K562 (cell line): ENCODE results near the gene SHLD1. TPM values are rescaled to one million over a fixed set of nuclear protein-coding genes. Genes with fewer than 3 reads are reported as not detected.

Experiments used
- ADNP ChIP-seq: fragments of 200-800 bp; sonication (Bioruptor generic); IDR thresholded peaks from 2 replicates; pipeline ENCODE4 v1.6.1; 2016; ENCODE audit warnings: missing genetic modification characterization, missing compliant biosample characterization
- CTCF ChIP-seq, 3 experiments: IDR thresholded peaks in 2 of 3; conservative IDR thresholded peaks in 1 of 3; 2 replicates each; pipeline ENCODE4 v1.5.1; 2011 to 2012; ENCODE audit warnings: low read length in 3 of 3, mild to moderate bottlenecking in 3 of 3, control low read depth in 2 of 3, improper control_type of control experiment in 1 of 3, inconsistent platforms in 1 of 3, low read depth in 1 of 3, mixed read lengths in 1 of 3, moderate library complexity in 1 of 3; ENCODE audit not compliant: insufficient read depth in 2 of 3
- DEAF1 ChIP-seq: fragments of 450-650 bp; formaldehyde crosslinking; IDR thresholded peaks from 2 replicates; pipeline ENCODE4 v1.4.0; 2020; ENCODE audit warnings: mild to moderate bottlenecking, moderate library complexity
- EGR1 ChIP-seq: fragments of 450-650 bp; conservative IDR thresholded peaks from 2 replicates; pipeline ENCODE4 v1.6.1; 2017; ENCODE audit warnings: mild to moderate bottlenecking
- ERF ChIP-seq: fragments of 450-650 bp; formaldehyde crosslinking; IDR thresholded peaks from 2 replicates; pipeline ENCODE4 v1.4.0; 2020; ENCODE audit warnings: mild to moderate bottlenecking, mixed read lengths
- IFI16 ChIP-seq: fragments of 250-450 bp; sonication (Bioruptor Pico); IDR thresholded peaks from 2 replicates; pipeline ENCODE4 v2.1.2; 2022; ENCODE audit warnings: mild to moderate bottlenecking, inconsistent platforms
- IRF9 ChIP-seq: fragments of 450-650 bp; IDR thresholded peaks from 2 replicates; pipeline ENCODE4 v1.6.1; 2016; ENCODE audit warnings: missing biosample characterization, missing genetic modification characterization
- MXI1 ChIP-seq: IDR thresholded peaks from 2 replicates; pipeline ENCODE4 v1.6.1; 2011; ENCODE audit warnings: low read depth, mild to moderate bottlenecking, improper control_type of control experiment, low read length
- NCOA2 ChIP-seq, 2 experiments: fragments of 450-650 bp; IDR thresholded peaks; 2 replicates each; pipeline ENCODE4 v1.6.1; 2018; ENCODE audit warnings: mild to moderate bottlenecking in 2 of 2, moderate library complexity in 1 of 2; ENCODE audit not compliant: partially characterized antibody in 2 of 2
- NFIC ChIP-seq: fragments of 450-650 bp; IDR thresholded peaks from 2 replicates; pipeline ENCODE4 v1.6.1; 2017; ENCODE audit warnings: mild to moderate bottlenecking, inconsistent platforms
- NFYB ChIP-seq: IDR thresholded peaks from 2 replicates; pipeline ENCODE4 v1.6.1; 2011; ENCODE audit warnings: mild to moderate bottlenecking, moderate library complexity; ENCODE audit not compliant: insufficient read length; ENCODE audit errors: extremely low read depth
- PCBP2 ChIP-seq: fragments of 200-400 bp; formaldehyde crosslinking; IDR thresholded peaks from 2 replicates; pipeline ENCODE4 v1.6.1; 2018; ENCODE audit warnings: low read length, low read depth, mild to moderate bottlenecking, moderate library complexity; ENCODE audit not compliant: poor library complexity, severe bottlenecking
- POLR3G ChIP-seq: IDR thresholded peaks from 2 replicates; pipeline ENCODE4 v1.6.1; 2011; ENCODE audit not compliant: insufficient read length, insufficient replicate concordance; ENCODE audit errors: extremely low read depth
- PTTG1 ChIP-seq: fragments of 450-650 bp; IDR thresholded peaks from 2 replicates; pipeline ENCODE4 v1.6.1; 2016; ENCODE audit warnings: low read depth, mild to moderate bottlenecking, missing genetic modification characterization, missing compliant biosample characterization
- RCOR1 ChIP-seq, 2 experiments: IDR thresholded peaks; 2 replicates each; pipeline ENCODE4 v1.6.1; 2012; ENCODE audit warnings: low read depth in 2 of 2, low read length in 2 of 2, borderline replicate concordance in 1 of 2, improper control_type of control experiment in 1 of 2
- ZC3H8 ChIP-seq: fragments of 450-650 bp; IDR thresholded peaks from 2 replicates; pipeline ENCODE4 v1.6.1; 2017
- ZNF124 ChIP-seq: sonication (generic); formaldehyde crosslinking; IDR thresholded peaks from 2 replicates; pipeline ENCODE4 v1.8.1; 2022; ENCODE audit warnings: missing genetic modification reagents
- ZNF280B ChIP-seq: fragments of 250-450 bp; sonication (Bioruptor Pico); IDR thresholded peaks from 2 replicates; pipeline ENCODE4 v1.5.1; 2021; ENCODE audit warnings: mild to moderate bottlenecking
- ZNF57 ChIP-seq: fragments of 450-650 bp; formaldehyde crosslinking; IDR thresholded peaks from 2 replicates; pipeline ENCODE4 v1.4.0; 2020; ENCODE audit warnings: mild to moderate bottlenecking, moderate library complexity
- ZNF76 ChIP-seq: fragments of 250-450 bp; sonication (Bioruptor Pico); IDR thresholded peaks from 2 replicates; pipeline ENCODE4 v1.4.0; 2020; ENCODE audit warnings: mild to moderate bottlenecking, moderate library complexity, borderline replicate concordance
- ZSCAN32 ChIP-seq: fragments of 450-650 bp; formaldehyde crosslinking; IDR thresholded peaks from 2 replicates; pipeline ENCODE4 v1.4.0; 2020; ENCODE audit warnings: mild to moderate bottlenecking, moderate library complexity
- polyA plus RNA-seq, 8 experiments: library from polyadenylated mRNA; depleted of rRNA in 4 of 8; stranded (reverse) in 5 of 8; unstranded in 3 of 8; fragments of >200 nt; fragmentation: Nextera tagmentation in 2 of 8; fragmentation: Illumina TruSeq in 1 of 8; extraction: Ambion mirVana in 2 of 8; extraction: Trizol in 1 of 8; gene quantifications; 2 replicates each; pipeline versions ENCODE4 v1.2.1 to v1.2.3, GENCODE V29; 2011 to 2014; ENCODE audit warnings: inconsistent platforms in 1 of 8, missing spikeins in 1 of 8
- total RNA-seq, 7 experiments: library from RNA; depleted of rRNA in 6 of 7; stranded (reverse); fragments of >200 nt in 6 of 7; fragmentation: Illumina TruSeq in 2 of 7; extraction: Trizol in 2 of 7; gene quantifications; 2 replicates each; pipeline versions ENCODE4 v1.2.1 to v1.2.3, GENCODE V29; 2011 to 2021; ENCODE audit warnings: low replicate concordance in 1 of 7
- TF ChIP-seq, protein P1 (sequence below): fragments of 250-450 bp; sonication (Bioruptor Pico); IDR thresholded peaks from 2 replicates; pipeline ENCODE4 v1.9.0; 2021; ENCODE audit warnings: mild to moderate bottlenecking, inconsistent platforms

SHLD1 gene
- total and polyA plus RNA-seq, 9 of the 15 experiments (the other 6 are each of a cell fraction or from before 2014, with no cell fraction given), result 3.7 to 21.6 (median 8.2) TPM

GRCh38 chr20:5734602-5735001 lies 15.6 kb upstream of the SHLD1 start (continued):
- TF ChIP-seq DEAF1 (CRISPR knock-in tag), result no peak
- no peak for TF ChIP-seq NCOA2 (IDR thresholded peaks at IDR 0.05; ENCODE audit: partially characterized antibody in 2 of 2)
- no peak for TF ChIP-seq PTTG1 (tag)
- TF ChIP-seq RCOR1 (IDR thresholded peaks at IDR 0.05; ENCODE audit: borderline replicate concordance in 1 of 2, low read depth in 2 of 2, low read length in 2 of 2), result peak in 1 of 2 experiments; percentile 42; a peak in 1 of 4 replicates
- TF ChIP-seq ZNF280B, result no peak
- no peak for TF ChIP-seq ZC3H8
- no peak for TF ChIP-seq IRF9
- TF ChIP-seq, protein P1, sequence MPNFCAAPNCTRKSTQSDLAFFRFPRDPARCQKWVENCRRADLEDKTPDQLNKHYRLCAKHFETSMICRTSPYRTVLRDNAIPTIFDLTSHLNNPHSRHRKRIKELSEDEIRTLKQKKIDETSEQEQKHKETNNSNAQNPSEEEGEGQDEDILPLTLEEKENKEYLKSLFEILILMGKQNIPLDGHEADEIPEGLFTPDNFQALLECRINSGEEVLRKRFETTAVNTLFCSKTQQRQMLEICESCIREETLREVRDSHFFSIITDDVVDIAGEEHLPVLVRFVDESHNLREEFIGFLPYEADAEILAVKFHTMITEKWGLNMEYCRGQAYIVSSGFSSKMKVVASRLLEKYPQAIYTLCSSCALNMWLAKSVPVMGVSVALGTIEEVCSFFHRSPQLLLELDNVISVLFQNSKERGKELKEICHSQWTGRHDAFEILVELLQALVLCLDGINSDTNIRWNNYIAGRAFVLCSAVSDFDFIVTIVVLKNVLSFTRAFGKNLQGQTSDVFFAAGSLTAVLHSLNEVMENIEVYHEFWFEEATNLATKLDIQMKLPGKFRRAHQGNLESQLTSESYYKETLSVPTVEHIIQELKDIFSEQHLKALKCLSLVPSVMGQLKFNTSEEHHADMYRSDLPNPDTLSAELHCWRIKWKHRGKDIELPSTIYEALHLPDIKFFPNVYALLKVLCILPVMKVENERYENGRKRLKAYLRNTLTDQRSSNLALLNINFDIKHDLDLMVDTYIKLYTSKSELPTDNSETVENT, result no peak
- no peak for TF ChIP-seq MXI1
- no peak for TF ChIP-seq ZNF124 (CRISPR knock-in tag)
- TF ChIP-seq ADNP (tag), result peak; percentile 67
- no peak for TF ChIP-seq IFI16 (CRISPR knock-in tag)
- no peak for TF ChIP-seq NFYB
- TF ChIP-seq NFIC, result no peak
- TF ChIP-seq POLR3G, result no peak
- no peak for TF ChIP-seq ERF (CRISPR knock-in tag)
- TF ChIP-seq ZSCAN32, result no peak
- TF ChIP-seq ZNF57 (CRISPR knock-in tag), result no peak
- no peak for TF ChIP-seq ZNF76 (CRISPR knock-in tag)
- TF ChIP-seq PCBP2, result no peak
- no peak for TF ChIP-seq CTCF (IDR thresholded peaks at IDR 0.05 in 2 of 3, conservative IDR thresholded peaks at IDR 0.05 in 1 of 3; ENCODE audit: insufficient read depth in 2 of 3, low read depth in 1 of 3, low read length in 3 of 3)
- TF ChIP-seq EGR1, result no peak
